Hematopoietic multipotent progenitor cell (in vitro differentiated cells): Measurements from ENCODE around the gene CD27. TPM values are rescaled to one million over a fixed set of nuclear protein-coding genes. Genes with fewer than 3 reads are reported as not detected.
A peak's percentile ranks its signal among the peaks of the same experiment; 100 is the strongest.

ENCODE experiments used
- DNase-seq, 3 donors: peaks; one replicate each; pipeline ENCODE4 v3.0.0-alpha.2; 2011 to 2015; ENCODE audit warnings: low read depth in 2 of 3, low spot score in 2 of 3
- total RNA-seq: library from RNA; depleted of rRNA; stranded (reverse); fragments of >200 nt; gene quantifications from one replicate; pipeline ENCODE4 v1.2.3, GENCODE V29; 2012

CD27 gene
- total RNA-seq, 1 donor, result 1.1 TPM

DNA sequence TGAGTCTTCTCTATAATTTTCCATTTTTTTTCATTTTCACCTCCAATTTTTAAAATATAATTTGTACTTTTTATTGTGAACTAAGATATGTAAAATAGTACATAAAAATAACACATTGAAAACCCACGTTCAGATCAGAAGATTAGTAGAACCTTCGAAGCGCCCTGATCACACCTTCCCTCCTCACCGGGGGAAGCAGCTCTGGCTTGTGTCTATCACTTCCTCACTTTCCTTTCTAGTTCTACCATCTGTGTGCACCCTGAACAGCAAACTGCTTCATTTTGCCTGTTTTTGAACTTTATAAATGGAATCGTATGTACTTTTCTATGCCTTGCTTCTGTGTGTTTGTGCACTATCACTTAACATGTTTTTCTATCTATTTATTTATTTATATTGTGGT, 11.8 kb upstream of the CD27 start:
- DNase-seq, result no peak

- DNase-seq, result no peak
Measured at GRCh38 chr12:6434205-6435140, 10.3 kb upstream of the CD27 start.

DNA sequence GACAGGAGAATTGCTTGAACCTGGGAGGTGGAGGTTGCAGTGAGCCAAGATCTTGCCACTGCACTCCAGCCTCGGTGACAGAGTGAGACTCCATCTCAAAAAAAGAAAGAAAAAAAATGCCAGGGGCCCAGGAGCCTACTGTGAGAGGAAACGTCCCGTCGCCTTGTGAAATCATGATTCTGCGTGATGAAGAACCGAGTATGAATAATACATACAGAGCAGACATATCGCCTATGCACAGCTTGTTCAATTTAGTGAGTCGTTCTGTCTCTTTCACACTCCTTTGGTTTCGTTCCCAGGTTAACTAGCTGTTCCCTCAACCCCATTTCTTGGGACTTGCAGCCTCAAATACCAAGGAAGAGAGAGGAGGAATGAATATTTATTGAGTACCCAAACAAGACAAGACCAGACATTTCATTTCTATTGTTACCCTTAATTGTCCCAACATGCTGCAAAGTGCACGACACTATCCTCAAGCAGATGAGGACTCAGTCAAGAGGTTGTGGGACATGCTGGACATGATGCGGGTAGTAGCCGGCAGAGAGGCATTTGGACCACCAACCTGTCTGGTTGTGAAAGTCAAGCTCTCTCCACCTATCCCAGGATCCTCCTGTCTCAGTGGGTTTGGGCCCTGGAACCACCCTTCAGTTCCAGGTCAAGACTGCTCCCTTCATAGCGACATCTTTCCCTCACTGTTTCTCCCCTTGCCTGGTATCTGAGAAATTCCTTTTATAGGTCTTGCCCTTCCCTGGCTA, 8.6 kb upstream of the CD27 start:
- no peak for DNase-seq

- no peak for DNase-seq
Measured at GRCh38 chr12:6437586-6437985, 7.2 kb upstream of the CD27 start.

GRCh38 chr12:6438345-6438744, 6.4 kb upstream of the CD27 start:
- no peak for DNase-seq

DNA sequence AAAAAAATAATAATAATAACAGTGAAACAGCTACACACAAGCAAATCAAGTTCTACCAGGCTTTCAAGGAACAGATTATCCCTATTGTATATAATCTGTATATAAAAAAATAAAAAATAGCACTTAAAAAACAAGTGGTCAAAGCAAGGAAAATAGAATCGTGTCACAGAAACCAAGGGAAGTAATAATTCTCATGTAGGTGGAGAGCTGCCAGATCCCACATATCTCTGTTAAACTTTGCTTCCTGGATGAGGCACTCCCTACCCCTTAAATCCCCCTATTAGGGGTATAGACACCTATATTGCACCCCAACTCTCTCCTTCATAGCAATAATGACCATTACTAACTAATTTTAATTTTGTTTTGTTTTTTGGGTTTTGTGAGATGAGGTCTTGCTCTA, 4.4 kb upstream of the CD27 start:
- DNase-seq, result no peak

DNA sequence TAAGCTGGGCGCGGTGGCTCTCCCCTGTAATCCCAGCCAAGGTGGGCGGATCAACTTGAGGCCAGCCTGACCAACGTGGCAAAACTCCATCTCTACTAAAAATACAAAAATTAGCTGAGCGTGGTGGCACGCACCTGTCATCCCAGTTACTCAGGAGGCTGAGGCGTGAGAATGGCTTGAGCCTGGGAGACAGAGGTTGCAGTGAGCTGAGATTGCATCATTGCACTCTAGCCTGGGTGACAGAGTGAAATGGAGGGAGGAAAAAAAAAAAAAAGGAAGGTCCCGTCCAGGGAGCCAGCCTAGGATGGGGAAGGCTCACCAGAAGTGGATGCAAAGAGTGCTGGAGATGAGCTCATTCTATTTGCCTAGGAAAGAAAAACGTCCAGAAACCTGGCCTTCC, 1.9 kb upstream of the CD27 start:
- DNase-seq, result no peak

DNA sequence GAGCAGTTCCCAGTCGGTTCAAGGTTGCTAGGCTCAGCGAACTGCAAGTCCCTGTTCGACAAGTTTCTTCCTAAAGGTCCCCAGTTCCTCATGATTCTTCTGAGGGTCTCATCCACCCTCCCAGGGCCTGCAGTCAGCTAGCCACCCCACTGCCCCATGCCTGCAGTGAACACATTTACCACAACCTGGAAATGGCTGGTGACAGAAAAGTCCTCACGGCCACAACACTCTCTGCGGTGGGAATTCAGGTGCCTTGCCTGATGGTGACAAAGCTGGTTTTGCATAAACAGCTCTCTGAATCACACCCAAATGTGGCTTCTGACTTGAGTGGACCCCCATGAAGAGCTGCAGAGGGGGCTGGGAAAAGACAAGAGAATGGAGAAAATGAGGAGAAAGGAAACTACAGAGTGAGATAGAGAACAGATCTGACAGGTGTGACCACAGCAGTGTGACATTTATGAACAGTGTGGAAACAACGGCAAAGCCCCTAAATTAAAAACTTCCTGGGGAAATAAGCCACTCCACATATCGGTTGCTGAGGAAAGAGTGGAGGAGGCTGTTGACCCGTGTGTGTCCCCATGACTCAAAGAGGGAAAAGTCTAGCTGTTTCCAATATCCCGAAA, 1.3 kb upstream of the CD27 start:
- DNase-seq, result peak in 2 of 3 donors; percentile 37 to 58

DNA sequence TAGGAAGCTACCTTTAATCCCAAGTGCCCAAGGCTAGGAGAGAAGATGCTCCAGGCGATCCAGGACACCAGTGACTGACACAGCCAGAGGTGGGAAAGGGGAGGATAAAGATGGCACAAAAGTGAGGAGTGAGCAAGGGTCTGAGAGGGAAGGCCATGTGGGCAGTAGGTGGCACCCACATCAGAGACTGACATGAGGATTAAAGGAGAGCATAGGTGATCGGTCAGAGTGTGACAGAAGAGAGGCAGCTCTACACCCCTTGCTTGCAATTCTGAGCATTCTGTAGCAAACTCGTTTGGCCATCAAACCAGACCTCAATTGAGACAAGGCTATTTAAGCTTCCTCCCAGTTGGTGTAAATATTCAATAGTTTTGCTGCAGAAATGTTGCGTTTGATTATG, 724 bp upstream of the CD27 start:
- no peak for DNase-seq

DNA sequence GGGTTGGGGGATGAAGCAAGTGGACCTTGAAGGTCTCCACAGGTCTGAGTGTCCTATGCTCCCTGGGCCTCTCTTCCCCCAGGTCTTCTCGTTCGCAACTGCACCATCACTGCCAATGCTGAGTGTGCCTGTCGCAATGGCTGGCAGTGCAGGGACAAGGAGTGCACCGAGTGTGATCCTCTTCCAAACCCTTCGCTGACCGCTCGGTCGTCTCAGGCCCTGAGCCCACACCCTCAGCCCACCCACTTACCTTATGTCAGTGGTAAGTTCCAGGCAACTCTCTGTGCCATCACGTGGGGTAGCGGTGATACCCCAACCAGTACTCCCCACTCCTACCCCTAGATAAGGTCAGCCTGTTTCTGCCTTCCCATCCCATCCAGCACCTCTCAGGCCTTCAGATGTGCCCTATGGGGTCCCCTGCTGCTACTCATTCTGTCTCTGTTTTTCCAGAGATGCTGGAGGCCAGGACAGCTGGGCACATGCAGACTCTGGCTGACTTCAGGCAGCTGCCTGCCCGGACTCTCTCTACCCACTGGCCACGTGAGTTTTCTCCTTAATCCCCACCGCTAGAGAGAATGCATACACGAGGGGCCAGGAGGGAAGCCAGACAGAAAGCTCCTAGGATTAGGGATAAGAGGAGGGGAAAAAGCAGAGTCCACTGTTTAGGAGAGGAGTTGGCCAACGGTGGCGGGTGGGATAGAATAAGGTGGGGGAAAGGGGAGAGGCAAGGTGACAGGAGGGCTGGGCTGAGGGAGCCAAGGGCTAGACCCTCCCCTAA, 5.5 kb downstream of the CD27 start:
- no peak for DNase-seq

- DNase-seq, result no peak
Measured at GRCh38 chr12:6450869-6451347, 6.2 kb downstream of the CD27 start.

- DNase-seq, result peak; percentile 70 to 84 (median 83)
Measured at GRCh38 chr12:6451348-6452244, 6.8 kb downstream of the CD27 start, which contains the start of gene TAPBPL. TSS of gene TAPBPL (plus strand) at chr12:6452042. CDS start at chr12:6452249, 207 bp downstream.

DNA sequence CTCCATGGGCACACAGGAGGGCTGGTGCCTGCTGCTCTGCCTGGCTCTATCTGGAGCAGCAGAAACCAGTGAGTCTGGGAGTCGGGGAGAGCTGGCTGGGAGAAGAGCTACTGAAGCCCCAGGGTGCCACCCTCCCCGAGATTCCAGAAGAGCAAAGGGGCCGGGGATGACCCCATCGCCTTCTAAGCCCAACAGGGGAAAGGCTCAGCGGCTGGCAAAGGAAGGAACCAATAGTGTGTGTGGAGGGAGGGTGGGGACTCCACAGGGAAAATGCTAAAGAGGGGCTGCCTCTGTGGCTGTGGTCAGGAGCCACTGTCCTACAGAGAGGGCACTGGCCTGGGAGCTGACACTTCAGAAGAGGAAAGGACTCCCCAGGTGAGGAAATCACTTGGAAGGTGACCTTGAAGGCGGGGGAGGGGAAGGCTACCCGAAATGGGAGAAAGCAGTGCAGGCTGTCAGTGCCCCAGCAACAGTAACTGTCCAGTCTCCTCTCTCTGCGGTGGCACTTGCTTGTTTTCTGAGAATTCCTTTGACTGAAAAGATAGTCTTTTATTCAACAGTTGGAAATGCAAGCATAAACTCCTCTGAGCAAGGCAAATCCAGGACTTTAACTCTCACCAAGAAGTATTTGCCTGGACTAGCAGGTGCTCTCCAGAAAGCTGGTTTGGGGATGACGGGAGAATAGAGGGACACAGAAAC, 7.6 kb downstream of the CD27 start:
- DNase-seq, result no peak

- no peak for DNase-seq
Measured at GRCh38 chr12:6452944-6453630, 8.3 kb downstream of the CD27 start.

DNA sequence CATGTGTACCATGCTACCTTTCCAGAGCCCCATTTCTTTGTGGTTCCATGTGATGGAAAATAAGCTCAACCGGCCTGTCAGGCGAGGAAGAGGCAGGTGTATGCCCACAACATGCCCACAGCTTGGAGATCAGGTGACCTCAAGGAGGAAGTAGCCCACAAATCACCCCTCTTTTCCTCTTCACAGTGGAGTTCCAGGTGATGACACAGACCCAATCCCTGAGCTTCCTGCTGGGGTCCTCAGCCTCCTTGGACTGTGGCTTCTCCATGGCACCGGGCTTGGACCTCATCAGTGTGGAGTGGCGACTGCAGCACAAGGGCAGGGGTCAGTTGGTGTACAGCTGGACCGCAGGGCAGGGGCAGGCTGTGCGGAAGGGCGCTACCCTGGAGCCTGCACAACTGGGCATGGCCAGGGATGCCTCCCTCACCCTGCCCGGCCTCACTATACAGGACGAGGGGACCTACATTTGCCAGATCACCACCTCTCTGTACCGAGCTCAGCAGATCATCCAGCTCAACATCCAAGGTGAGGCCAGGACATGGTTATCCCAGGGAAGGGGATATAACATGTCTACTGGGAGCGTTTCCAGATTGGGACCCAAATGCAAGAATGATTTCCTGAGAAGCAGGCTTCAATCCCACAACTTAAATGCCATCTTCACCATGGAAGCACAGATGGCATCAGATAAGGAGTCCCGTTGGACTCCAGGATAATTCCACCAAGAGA, 12.6 kb downstream of the CD27 start:
- DNase-seq, result no peak

- no peak for DNase-seq
Measured at GRCh38 chr12:6458281-6459003, 13.7 kb downstream of the CD27 start.

DNA sequence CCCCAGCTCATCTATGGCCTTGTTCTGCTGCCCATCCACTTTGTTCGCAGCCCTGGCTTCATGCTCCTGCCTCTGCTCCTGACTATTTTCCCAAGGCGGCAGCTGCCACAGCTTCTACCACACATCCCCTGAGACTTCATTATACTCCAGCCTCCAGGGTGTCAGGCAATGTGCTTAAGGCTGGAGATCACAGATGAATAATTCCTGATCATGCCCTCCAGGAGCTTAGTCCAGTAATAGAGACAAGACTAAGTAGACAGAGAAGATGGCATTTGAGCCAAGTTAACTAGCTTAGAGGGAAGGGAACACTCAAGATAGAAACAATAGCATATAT, 14.2 kb downstream of the CD27 start:
- DNase-seq, result no peak
